OCI-LY7 (cell line): ENCODE measurements around the gene MYO9A. TPM values are rescaled to one million over a fixed set of nuclear protein-coding genes. Genes with fewer than 3 reads are reported as not detected.

Experiments
- BruUV-seq: library from RNA; stranded (reverse); fragments of 400-500 nt; replicated peaks from 2 replicates; lab custom pipeline; 2021; lab: Mats Ljungman, UMichigan
- CTCF ChIA-PET: fragments of 300-600 bp; sonication (Branson Sonifier 250); formaldehyde crosslinking; loops from one replicate; lab custom pipeline; 2022; ENCODE audit warnings: antibody characterized with exemption; ENCODE audit not compliant: unreplicated experiment; lab: Charles Lee
- POLR2A ChIA-PET: fragments of 300-600 bp; sonication (Branson Sonifier 250); formaldehyde crosslinking; loops from one replicate; lab custom pipeline; 2022; ENCODE audit warnings: antibody characterized with exemption; lab: Charles Lee
- DNase-seq: peaks from one replicate; pipeline ENCODE4 v3.0.0-alpha.2; 2015; ENCODE audit warnings: low spot score
- H2AFZ ChIP-seq: fragments of 200-600 bp; sonication (generic), shearing (Covaris generic); 2 replicates; pipeline ENCODE4 v1.6.1; 2014; ENCODE audit warnings: mild to moderate bottlenecking, antibody characterized with exemption, low read length, moderate library complexity
- H3K27ac ChIP-seq: fragments of 200-600 bp; sonication (generic); 2 replicates; pipeline ENCODE4 v1.5.1; 2014; ENCODE audit warnings: mixed run types, low read depth, mild to moderate bottlenecking, moderate library complexity, low read length, inconsistent platforms; ENCODE audit not compliant: poor library complexity, severe bottlenecking
- H3K36me3 ChIP-seq: fragments of 200-600 bp; sonication (generic); 2 replicates; pipeline ENCODE4 v1.6.1; 2014; ENCODE audit warnings: mild to moderate bottlenecking, antibody characterized with exemption, low read length, moderate library complexity, mixed read lengths; ENCODE audit not compliant: insufficient read depth
- H3K4me1 ChIP-seq: fragments of 200-600 bp; sonication (generic); 2 replicates; pipeline ENCODE4 v1.5.1; 2014; ENCODE audit warnings: mild to moderate bottlenecking, low read length; ENCODE audit not compliant: insufficient read depth, poor library complexity, severe bottlenecking
- H3K4me2 ChIP-seq: fragments of 200-600 bp; sonication (generic); 2 replicates; pipeline ENCODE4 v1.6.1; 2014; ENCODE audit warnings: mild to moderate bottlenecking, low read length
- H3K4me3 ChIP-seq: fragments of 200-600 bp; sonication (generic); 2 replicates; pipeline ENCODE4 v1.5.1; 2014; ENCODE audit warnings: mild to moderate bottlenecking, low read depth, low read length; ENCODE audit not compliant: poor library complexity, severe bottlenecking
- H3K79me2 ChIP-seq: fragments of 200-600 bp; sonication (generic); 2 replicates; pipeline ENCODE4 v1.6.1; 2016; ENCODE audit warnings: low read depth, mild to moderate bottlenecking, low read length, moderate library complexity, mixed read lengths; ENCODE audit not compliant: insufficient read depth
- H3K9me2 ChIP-seq: fragments of 200-600 bp; sonication (generic); 2 replicates; pipeline ENCODE4 v1.6.1; 2016; ENCODE audit warnings: mild to moderate bottlenecking, low read length, mixed read lengths; ENCODE audit not compliant: insufficient read depth
- H3K9me3 ChIP-seq: fragments of 200-600 bp; sonication (generic); 2 replicates; pipeline ENCODE4 v1.6.1; 2014; ENCODE audit warnings: mild to moderate bottlenecking, mixed run types, low read length, mixed read lengths
- H4K20me1 ChIP-seq: fragments of 200-600 bp; sonication (generic); 2 replicates; pipeline ENCODE4 v1.6.1; 2014; ENCODE audit warnings: mild to moderate bottlenecking, antibody characterized with exemption, low read length, moderate library complexity, mixed read lengths; ENCODE audit not compliant: insufficient read depth
- CTCF ChIP-seq: fragments of 200-600 bp; sonication (generic); conservative IDR thresholded peaks from 2 replicates; pipeline ENCODE4 v1.5.1; 2014; ENCODE audit warnings: mild to moderate bottlenecking, antibody characterized with exemption, low read length, moderate library complexity, mixed read lengths
- EZH2phosphoT487 ChIP-seq: fragments of 200-600 bp; sonication (generic); IDR thresholded peaks from 2 replicates; pipeline ENCODE4 v1.6.1; 2018; ENCODE audit warnings: low read depth, borderline replicate concordance, mild to moderate bottlenecking, mixed run types, antibody characterized with exemption, low read length, moderate library complexity, mixed read lengths
- intact Hi-C: fragments of 100-400 bp; cut with micrococcal nuclease; formaldehyde crosslinking; loops from one replicate; pipeline ENCODE4 v1.10.0; 2022; ENCODE audit not compliant: unreplicated experiment
- total RNA-seq, 2 experiments: library from RNA; depleted of rRNA in 1 of 2; stranded (reverse); fragments of >200 nt in 1 of 2; shearing (Covaris generic) in 1 of 2; gene quantifications; 2 replicates each; pipeline ENCODE4 v1.2.3, GENCODE V29; 2014 to 2022

The MYO9A gene
- total RNA-seq, 2 experiments from 2014 or later: 26.4 to 125 TPM

DNA sequence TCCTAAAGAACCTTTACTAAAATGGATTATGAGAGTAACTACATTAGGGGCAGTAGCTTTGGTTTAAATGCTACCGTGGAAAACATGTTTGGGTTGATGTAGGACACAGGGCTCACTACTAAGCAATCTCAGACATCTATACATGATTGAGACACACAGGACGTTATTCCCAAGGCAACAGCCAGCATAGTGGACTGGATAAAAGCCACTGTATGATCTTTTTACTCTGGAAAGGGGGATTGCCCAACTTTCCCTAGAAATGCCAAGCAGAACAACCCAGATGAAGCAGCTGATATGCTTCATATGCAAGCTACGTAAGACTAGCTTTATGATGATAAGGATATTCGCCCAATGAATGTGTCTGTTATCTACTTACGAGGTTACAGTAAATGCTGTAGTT lies 144.6 kb downstream of the MYO9A start:
- H3K79me2 ChIP-seq: no peaks in the 10 kb centered on the region
- DNase-seq: no peak
- H4K20me1 ChIP-seq: no peaks in the 10 kb centered on the region
- TF ChIP-seq EZH2phosphoT487 (no peak), CTCF (no peak)
- H3K36me3 ChIP-seq: peaks cover 13% of the 10 kb centered on the region; the same call in 1 of the 2 replicates
- H3K4me1 ChIP-seq: no peaks in the 10 kb centered on the region
- H3K4me2 ChIP-seq: no peak overlapping the region
- H2AFZ ChIP-seq: no peak overlapping the region
- no peak overlapping the region for H3K4me3 ChIP-seq
- ChIA-PET POLR2A (interaction anchor here (0.6 to 0.8 kb wide), 3 partner anchors 44 to 145 kb away, joined by 3 to 4 read pairs (median 3); partner anchors contain the start of gene SENP8), CTCF (no interaction called here)
- no peaks in the 10 kb centered on the region for H3K9me3 ChIP-seq
- no peaks in the 10 kb centered on the region for H3K9me2 ChIP-seq
- no TSS peak for BruUV-seq
- no peak overlapping the region for H3K27ac ChIP-seq
- intact Hi-C loops: no loop called here

GRCh38 chr15:71971905-71972304 lies 146.0 kb downstream of the MYO9A start:
- no peaks in the 10 kb centered on the region for H3K79me2 ChIP-seq
- CTCF ChIA-PET: no interaction called here
- BruUV-seq: no TSS peak

More at GRCh38 chr15:71971905-71972304, 146.0 kb downstream of the MYO9A start:
- no peaks in the 10 kb centered on the region for H3K4me1 ChIP-seq
- H2AFZ ChIP-seq: no peak overlapping the region
- intact Hi-C loops: no loop called here
- H3K4me3 ChIP-seq: no peak overlapping the region
- no peak overlapping the region for H3K4me2 ChIP-seq
- H3K36me3 ChIP-seq: peaks cover 12% of the 10 kb centered on the region; the same call in 1 of the 2 replicates
- TF ChIP-seq EZH2phosphoT487 (no peak), CTCF (no peak)
- no peaks in the 10 kb centered on the region for H3K9me2 ChIP-seq
- POLR2A ChIA-PET: no interaction called here
- no peaks in the 10 kb centered on the region for H4K20me1 ChIP-seq
- H3K9me3 ChIP-seq: no peaks in the 10 kb centered on the region
- H3K27ac ChIP-seq: no peak overlapping the region
- no peak for DNase-seq
